GM23338 (cell line): ENCODE measurements around the gene RAB6A.

ENCODE experiments used
- ETS1 ChIP-seq: IDR thresholded peaks from 2 replicates; pipeline ENCODE4 v1.6.1; 2016; ENCODE audit warnings: antibody characterized with exemption
- EZH2 ChIP-seq: fragments of 200-600 bp; sonication (generic); IDR thresholded peaks from one replicate; pipeline ENCODE4 v1.8.0; 2017; ENCODE audit warnings: antibody characterized with exemption, mild to moderate bottlenecking, low read depth; ENCODE audit not compliant: unreplicated experiment
- EZH2phosphoT487 ChIP-seq: fragments of 200-600 bp; sonication (generic); IDR thresholded peaks from one replicate; pipeline ENCODE4 v1.8.1; 2018; ENCODE audit warnings: antibody characterized with exemption; ENCODE audit not compliant: unreplicated experiment
- NANOG ChIP-seq: IDR thresholded peaks from 2 replicates; pipeline ENCODE4 v1.6.1; 2016; ENCODE audit warnings: antibody characterized with exemption, borderline replicate concordance
- POLR2AphosphoS5 ChIP-seq: IDR thresholded peaks from 2 replicates; pipeline ENCODE4 v1.6.1; 2016; ENCODE audit warnings: antibody characterized with exemption, low read depth
- TF ChIP-seq, protein P1 (sequence below), 2 experiments: fragments of 200-600 bp in 1 of 2; sonication (generic) in 1 of 2; conservative IDR thresholded peaks; 2 replicates each; pipeline versions ENCODE4 v1.5.1 to v1.6.1; 2016 to 2017; ENCODE audit warnings: antibody characterized with exemption in 2 of 2, low read depth in 2 of 2, mild to moderate bottlenecking in 2 of 2, moderate library complexity in 1 of 2
- TF ChIP-seq, protein P2 (sequence below): IDR thresholded peaks from one replicate; pipeline ENCODE4 v1.6.1; 2018; ENCODE audit warnings: antibody characterized with exemption; ENCODE audit not compliant: unreplicated experiment

GRCh38 chr11:73693899-73694525, 66.9 kb downstream of the RAB6A start:
- TF ChIP-seq, protein P1, sequence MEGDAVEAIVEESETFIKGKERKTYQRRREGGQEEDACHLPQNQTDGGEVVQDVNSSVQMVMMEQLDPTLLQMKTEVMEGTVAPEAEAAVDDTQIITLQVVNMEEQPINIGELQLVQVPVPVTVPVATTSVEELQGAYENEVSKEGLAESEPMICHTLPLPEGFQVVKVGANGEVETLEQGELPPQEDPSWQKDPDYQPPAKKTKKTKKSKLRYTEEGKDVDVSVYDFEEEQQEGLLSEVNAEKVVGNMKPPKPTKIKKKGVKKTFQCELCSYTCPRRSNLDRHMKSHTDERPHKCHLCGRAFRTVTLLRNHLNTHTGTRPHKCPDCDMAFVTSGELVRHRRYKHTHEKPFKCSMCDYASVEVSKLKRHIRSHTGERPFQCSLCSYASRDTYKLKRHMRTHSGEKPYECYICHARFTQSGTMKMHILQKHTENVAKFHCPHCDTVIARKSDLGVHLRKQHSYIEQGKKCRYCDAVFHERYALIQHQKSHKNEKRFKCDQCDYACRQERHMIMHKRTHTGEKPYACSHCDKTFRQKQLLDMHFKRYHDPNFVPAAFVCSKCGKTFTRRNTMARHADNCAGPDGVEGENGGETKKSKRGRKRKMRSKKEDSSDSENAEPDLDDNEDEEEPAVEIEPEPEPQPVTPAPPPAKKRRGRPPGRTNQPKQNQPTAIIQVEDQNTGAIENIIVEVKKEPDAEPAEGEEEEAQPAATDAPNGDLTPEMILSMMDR (conservative IDR thresholded peaks at IDR 0.05; ENCODE audit: low read depth in 2 of 2), result no peak
- TF ChIP-seq POLR2AphosphoS5 (no peak), EZH2 (no peak), NANOG (no peak), EZH2phosphoT487 (no peak), ETS1 (no peak)
- TF ChIP-seq, protein P2, sequence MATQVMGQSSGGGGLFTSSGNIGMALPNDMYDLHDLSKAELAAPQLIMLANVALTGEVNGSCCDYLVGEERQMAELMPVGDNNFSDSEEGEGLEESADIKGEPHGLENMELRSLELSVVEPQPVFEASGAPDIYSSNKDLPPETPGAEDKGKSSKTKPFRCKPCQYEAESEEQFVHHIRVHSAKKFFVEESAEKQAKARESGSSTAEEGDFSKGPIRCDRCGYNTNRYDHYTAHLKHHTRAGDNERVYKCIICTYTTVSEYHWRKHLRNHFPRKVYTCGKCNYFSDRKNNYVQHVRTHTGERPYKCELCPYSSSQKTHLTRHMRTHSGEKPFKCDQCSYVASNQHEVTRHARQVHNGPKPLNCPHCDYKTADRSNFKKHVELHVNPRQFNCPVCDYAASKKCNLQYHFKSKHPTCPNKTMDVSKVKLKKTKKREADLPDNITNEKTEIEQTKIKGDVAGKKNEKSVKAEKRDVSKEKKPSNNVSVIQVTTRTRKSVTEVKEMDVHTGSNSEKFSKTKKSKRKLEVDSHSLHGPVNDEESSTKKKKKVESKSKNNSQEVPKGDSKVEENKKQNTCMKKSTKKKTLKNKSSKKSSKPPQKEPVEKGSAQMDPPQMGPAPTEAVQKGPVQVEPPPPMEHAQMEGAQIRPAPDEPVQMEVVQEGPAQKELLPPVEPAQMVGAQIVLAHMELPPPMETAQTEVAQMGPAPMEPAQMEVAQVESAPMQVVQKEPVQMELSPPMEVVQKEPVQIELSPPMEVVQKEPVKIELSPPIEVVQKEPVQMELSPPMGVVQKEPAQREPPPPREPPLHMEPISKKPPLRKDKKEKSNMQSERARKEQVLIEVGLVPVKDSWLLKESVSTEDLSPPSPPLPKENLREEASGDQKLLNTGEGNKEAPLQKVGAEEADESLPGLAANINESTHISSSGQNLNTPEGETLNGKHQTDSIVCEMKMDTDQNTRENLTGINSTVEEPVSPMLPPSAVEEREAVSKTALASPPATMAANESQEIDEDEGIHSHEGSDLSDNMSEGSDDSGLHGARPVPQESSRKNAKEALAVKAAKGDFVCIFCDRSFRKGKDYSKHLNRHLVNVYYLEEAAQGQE, result no peak
